ENCODE measurements around the gene NXPH2. TPM values are rescaled to one million over a fixed set of nuclear protein-coding genes. Genes with fewer than 3 reads are reported as not detected.

The NXPH2 gene
- 13.0 TPM for polyA plus RNA-seq (ENCODE audit: insufficient read length)

GRCh38 chr2:138779781-138780445, at the start of gene NXPH2:
NXPH2 (minus strand) TSS chr2:138780390; CDS start chr2:138780241, 149 bp downstream.
- DNase-seq (ENCODE audit: low read depth), result no peak

- DNase-seq (ENCODE audit: low read depth), result no peak
These were observed 49.2 kb upstream of the NXPH2 start for GRCh38 chr2:138829326-138829919.

GRCh38 chr2:138827426-138828054, 47.4 kb upstream of the NXPH2 start:
- DNase-seq (ENCODE audit: low read depth), result peak; percentile 35

DNA sequence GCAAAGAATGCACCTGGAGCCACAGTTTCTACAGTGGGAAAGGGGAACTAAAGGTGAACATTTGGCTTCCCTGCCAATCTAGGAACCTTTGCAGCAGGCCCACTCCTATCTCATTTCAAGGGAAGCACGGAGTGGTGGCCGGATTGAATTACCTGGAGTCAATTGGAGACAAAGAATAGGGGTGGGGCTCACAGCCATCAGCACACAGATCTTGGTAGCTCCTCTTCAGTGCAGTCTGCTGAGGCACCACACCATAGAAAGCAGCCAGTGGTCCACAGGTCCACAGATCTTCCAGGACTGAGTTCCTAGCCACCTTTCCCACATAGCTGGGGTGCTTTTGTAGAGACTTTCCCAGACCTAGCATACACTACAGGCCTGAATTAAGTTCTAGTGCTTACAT, 43.5 kb upstream of the NXPH2 start:
- DNase-seq (ENCODE audit: low read depth), result no peak

GRCh38 chr2:138819964-138820363, 39.8 kb upstream of the NXPH2 start:
- DNase-seq (ENCODE audit: low read depth), result no peak

- no peak for DNase-seq (ENCODE audit: low read depth)
These were observed 38.4 kb upstream of the NXPH2 start for GRCh38 chr2:138818556-138818955.

DNA sequence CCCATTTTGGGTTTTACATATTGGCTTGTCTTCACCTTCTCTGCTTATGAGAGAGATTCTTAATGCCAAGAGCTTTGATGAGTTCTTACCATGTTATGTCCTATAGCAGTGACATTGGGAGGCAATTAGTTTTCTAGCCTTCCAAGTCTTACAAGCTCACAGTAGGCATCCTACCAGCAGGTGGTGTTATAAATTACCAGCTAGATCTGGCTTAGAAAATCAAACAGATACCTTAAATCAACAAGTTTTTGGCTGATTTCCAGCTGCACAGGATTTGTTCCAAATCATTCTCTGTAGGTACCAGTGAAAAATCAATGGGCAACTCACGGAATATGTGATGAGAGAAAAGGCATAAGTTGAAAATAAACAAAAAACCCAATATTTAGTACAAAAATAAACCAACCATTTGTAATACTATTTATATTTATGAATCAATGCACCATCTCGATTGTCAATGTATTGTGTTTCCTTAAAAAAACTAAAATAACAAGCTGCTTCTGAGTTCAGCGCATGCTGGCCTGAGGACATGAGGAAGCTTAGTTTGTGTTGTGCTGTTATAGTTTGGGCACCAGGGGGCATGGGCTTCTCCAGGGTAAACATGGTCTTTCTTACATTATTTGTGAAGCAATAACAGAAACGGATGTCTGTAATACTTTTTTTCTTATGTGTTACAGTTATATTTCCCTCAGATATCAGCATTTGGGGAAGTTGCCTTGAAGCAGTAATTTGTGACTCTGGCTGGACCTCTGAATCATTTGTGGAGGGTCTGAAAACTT, 34.1 kb upstream of the NXPH2 start:
- no peak for DNase-seq (ENCODE audit: low read depth)

- no peak for DNase-seq (ENCODE audit: low read depth)
These were observed 31.2 kb upstream of the NXPH2 start for GRCh38 chr2:138811431-138811830.

- DNase-seq (ENCODE audit: low read depth), result no peak
These were observed 14.5 kb upstream of the NXPH2 start for GRCh38 chr2:138794724-138795123.

- no peak for DNase-seq (ENCODE audit: low read depth)
These were observed 7.0 kb upstream of the NXPH2 start for GRCh38 chr2:138787053-138787666.

GRCh38 chr2:138782383-138782782, 2.2 kb upstream of the NXPH2 start:
- DNase-seq (ENCODE audit: low read depth), result no peak

DNA sequence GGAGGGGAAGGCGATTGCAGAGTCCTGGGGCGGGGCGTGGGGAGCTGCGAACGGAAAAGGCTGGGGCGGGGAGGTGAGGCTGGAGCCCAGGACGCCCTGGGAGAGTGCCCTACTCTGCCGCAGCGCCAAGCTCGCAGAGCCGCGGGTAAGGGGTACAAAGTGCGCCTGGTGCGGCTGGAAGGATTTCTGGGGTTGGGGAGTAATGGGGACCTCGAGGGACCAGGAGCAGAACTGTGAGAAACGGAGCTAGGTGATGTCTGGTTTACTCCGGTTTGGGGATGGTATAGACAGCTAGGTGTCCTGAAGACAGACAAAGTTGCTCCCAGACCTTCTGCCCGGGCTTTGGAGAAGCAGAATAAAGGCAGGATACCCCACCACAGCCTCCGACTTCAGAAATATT, 718 bp upstream of the NXPH2 start:
- no peak for DNase-seq (ENCODE audit: low read depth)

GRCh38 chr2:138780446-138780880, 273 bp upstream of the NXPH2 start:
- DNase-seq (ENCODE audit: low read depth), result no peak

DNA sequence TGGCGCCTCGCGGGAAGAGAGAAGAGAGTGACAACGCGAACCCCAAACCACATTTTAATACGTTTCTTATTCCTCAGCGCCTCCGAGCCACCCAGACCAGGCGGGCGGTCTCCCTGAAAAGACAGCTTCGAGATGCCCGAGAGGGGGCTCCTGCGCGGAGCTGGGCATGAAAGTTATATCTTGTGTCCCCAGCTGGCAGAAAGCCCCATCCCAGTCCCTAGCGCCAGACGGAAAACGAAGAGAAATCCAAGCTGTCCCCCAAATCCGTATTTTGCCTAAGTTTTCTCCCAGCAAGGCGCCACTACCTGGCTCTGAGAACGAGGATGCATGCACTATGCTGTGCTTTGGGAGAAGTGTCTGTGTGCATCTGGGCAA, 797 bp downstream of the NXPH2 start:
- DNase-seq (ENCODE audit: low read depth), result no peak

DNA sequence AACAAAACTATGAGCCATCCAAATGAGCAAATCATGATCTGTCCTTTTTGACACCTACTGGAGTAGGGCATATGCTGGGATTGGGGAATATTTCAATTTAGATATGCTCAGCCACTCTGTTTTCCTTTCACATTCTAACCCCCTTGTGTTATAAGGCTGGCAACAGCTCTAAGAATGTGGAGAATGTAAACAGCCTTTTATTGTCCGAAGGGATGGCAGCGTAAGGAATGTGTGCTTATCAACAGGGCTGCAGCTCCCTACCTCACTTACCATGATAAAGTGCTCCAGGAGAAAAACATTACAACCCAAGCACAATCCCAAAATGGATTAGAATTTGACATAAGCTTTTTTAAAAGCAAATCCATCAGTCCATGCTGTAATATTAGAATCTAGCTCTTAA, 2.2 kb downstream of the NXPH2 start:
- DNase-seq (ENCODE audit: low read depth), result no peak

GRCh38 chr2:138775736-138776135, 4.5 kb downstream of the NXPH2 start:
- no peak for DNase-seq (ENCODE audit: low read depth)

DNA sequence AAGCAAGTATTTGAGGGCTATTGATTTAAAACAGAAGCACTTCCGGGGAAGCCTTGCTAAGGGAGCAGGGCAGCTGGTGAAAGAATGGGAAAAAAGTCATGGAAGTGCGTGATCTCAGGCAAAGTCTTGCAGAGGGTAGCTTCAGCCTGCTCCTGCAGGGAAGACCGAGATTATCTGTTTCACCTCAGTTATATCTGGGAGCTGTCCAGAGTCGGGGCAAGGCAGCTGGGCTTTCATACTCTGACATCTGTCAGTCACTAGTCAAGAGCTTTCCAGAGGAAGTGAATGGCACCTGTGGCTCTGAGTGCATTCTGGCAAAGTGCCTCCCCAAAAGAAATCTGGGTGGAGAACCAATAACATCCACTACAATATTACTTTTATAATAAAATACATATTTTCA, 8.7 kb downstream of the NXPH2 start:
- DNase-seq (ENCODE audit: low read depth), result no peak

GRCh38 chr2:138767101-138767500, 13.1 kb downstream of the NXPH2 start:
- no peak for DNase-seq (ENCODE audit: low read depth)

DNA sequence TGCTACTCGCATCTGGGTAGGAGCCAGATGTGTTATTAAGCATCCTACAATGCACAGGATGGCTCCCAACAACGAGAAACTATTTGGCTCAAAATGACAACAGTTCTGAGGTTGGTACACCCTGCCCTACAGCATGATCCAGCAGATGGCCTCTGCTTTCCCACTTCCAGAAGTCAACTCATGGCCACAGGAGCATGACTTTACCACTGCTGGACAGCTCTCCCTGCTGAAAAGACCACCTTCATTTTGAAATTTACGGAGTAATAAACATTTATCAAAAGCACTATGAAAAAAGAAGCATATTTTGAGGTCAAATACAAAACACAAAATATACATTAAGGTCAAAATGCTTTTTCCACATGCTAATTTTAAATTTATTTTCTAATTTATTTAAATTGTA, 13.7 kb downstream of the NXPH2 start:
- DNase-seq (ENCODE audit: low read depth), result no peak

DNA sequence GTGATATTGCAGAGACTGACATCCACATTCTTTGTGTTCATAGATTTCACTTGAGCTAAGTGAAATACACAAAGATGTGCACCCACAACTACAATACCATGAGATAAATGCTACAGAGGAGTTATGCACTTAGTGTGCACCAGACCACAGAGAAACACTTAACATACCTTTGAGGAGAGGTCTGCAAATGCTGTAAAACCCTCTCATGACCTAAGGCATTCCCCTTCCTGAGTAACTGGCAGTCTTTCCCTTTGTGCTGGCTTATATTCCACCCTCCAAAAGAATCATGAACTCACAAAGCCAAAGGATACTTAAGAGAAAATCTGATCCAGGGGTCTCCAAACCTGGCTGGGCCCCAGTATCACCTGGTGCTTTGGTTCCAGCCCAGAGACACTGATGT, 16.2 kb downstream of the NXPH2 start:
- no peak for DNase-seq (ENCODE audit: low read depth)

- DNase-seq (ENCODE audit: low read depth), result no peak
These were observed 17.7 kb downstream of the NXPH2 start for GRCh38 chr2:138762533-138762932.

DNA sequence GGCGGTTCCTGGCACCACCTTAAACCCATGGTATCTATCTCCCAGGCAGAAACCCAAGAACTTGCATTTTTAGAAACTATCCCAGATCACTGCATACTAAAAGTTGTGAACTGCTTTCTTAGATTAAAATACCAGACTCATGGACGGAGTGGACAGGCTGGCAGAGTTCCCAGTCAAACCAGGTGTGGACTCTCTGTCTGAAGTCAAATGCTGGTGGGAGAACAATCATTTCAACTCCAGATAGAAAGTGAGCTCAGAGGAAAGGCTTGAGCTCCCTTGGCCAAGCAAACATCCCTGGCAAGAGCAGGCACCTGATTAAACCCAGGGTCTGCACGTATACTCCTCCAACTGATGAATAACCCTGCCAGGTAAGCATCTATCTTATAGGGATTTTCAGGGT, 19.5 kb downstream of the NXPH2 start:
- DNase-seq (ENCODE audit: low read depth), result no peak
